GM10266 (cell line): Measurements from ENCODE around the gene MYO10.

Source experiments
- DNase-seq: peaks from one replicate; pipeline ENCODE4 v3.0.0; 2012; ENCODE audit errors: extremely low spot score
- TF ChIP-seq, protein P1 (sequence below): IDR thresholded peaks from 2 replicates; pipeline ENCODE4 v1.5.1; 2012; ENCODE audit warnings: mild to moderate bottlenecking, low read depth; ENCODE audit not compliant: control insufficient read depth, insufficient read depth; ENCODE audit errors: missing control alignments

The MYO10 gene

GRCh38 chr5:16777432-16777831 is 158.7 kb downstream of the MYO10 start:
- no peak for DNase-seq
- TF ChIP-seq, protein P1, sequence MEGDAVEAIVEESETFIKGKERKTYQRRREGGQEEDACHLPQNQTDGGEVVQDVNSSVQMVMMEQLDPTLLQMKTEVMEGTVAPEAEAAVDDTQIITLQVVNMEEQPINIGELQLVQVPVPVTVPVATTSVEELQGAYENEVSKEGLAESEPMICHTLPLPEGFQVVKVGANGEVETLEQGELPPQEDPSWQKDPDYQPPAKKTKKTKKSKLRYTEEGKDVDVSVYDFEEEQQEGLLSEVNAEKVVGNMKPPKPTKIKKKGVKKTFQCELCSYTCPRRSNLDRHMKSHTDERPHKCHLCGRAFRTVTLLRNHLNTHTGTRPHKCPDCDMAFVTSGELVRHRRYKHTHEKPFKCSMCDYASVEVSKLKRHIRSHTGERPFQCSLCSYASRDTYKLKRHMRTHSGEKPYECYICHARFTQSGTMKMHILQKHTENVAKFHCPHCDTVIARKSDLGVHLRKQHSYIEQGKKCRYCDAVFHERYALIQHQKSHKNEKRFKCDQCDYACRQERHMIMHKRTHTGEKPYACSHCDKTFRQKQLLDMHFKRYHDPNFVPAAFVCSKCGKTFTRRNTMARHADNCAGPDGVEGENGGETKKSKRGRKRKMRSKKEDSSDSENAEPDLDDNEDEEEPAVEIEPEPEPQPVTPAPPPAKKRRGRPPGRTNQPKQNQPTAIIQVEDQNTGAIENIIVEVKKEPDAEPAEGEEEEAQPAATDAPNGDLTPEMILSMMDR = no peak

DNA sequence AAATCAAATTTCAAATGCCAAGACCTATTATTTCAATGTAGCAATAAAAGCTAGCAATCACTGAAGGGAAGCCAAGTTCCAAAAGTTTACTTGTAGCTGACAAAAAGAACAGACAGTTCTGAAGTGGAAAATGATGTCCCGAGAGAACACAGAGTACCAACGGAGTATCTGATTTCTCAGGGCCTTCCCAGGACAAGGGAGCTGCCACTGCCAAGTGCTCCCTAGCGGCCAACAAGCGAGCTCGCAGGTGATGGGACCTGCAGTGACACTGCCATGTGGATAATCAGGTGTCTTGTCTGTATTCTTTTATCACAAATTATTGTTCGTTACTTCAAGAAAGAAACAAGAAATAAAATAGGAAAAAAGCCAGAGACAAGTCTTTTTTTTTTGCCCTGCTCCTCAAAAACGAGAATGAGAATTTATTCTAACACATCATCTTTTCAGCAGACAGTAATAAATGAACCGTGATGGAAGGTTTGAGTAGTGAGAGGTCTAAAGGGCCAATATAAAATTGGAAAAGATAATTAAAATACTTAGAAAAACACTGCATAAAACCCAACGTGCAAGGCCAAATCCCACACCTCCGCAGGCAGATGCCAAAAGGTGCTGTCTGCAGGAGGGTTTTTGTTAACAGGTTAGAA is 159.4 kb downstream of the MYO10 start:
- DNase-seq = no peak
- TF ChIP-seq, protein P1 = no peak

DNA sequence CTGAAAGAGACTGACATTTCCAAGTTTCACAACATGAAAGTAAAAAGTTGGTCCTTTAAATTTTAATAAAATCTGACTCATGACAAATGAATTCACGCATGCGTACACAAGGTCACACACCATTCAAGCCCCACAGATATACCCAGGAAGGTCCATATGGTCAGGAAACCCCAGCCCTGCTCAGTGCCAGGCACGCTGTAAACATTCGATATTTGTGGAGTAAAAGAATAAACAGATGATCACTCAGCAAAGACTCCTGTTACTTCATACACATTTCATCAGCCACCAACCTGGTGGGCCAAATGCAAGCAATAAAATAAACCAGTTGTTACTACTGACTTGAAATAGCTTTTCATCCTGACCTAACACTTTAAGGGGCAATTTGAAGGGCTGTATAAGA is 161.3 kb downstream of the MYO10 start:
- no peak for DNase-seq
- TF ChIP-seq, protein P1 = no peak

GRCh38 chr5:16773991-16774390 is 162.1 kb downstream of the MYO10 start:
- DNase-seq = no peak
- TF ChIP-seq, protein P1 = no peak

DNA sequence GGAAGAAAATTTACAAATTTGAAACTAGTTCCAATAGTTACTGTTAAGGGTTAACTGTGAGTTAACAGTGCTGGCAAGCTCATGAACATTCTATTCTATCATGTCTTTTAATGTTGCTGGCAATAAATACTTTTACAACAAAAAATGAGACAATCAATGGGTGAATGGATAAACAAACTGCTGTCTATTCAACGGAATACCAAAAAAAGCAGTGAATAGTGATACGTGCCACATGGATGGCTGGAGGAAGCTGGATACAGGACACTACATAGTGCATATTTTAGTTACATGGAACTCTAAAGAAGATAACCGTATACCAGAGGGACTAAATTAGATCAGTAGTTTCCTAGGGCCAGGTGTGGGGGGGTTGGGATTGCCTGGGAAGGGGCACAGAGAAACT is 163.5 kb downstream of the MYO10 start:
- no peak for DNase-seq
- TF ChIP-seq, protein P1 = no peak

DNA sequence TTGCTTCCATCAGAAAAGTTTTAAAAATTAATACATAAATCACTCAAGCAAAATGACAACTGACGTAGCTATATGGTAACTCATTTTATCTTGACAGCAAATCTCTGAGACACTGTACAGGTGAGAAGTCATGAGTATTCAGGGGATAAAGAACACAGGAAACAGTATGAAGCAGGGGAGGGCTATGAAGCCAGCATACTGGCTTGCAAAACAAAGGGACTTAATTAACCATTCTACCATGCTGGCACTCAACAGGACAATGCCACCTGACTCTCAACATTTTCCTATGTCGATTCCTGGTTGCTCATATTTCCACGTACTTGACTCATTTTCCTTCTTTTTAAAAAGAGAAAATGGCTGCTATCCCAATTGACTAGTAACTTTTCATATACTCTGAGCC is 167.9 kb downstream of the MYO10 start:
- no peak for DNase-seq
- TF ChIP-seq, protein P1 = no peak

- TF ChIP-seq, protein P1 = no peak
- no peak for DNase-seq
Observed at GRCh38 chr5:16763211-16763610, 172.9 kb downstream of the MYO10 start.
